GM19463 (cell line): ENCODE data around the gene AMD1.
"Not testable (repeated sequence)": the region's sequence is repeated elsewhere in the genome, so short reads cannot be mapped to it uniquely, and the experiment has no call there.

Experiments
- ATAC-seq: cut with Tn5 transposase; IDR thresholded peaks from one replicate; pipeline ENCODE4 v1.9.1; 2021; ENCODE audit warnings: mild to moderate bottlenecking, moderate library complexity; ENCODE audit not compliant: unreplicated experiment

The AMD1 gene

GRCh38 chr6:110873981-110874879 lies at the start of gene AMD1:
TSS of gene AMD1 (plus strand) at chr6:110874785. CDS start at chr6:110875106, 321 bp downstream.
- ATAC-seq = peak; percentile 67

- ATAC-seq = no peak
These were observed 48.1 kb upstream of the AMD1 start for GRCh38 chr6:110826236-110827129.

GRCh38 chr6:110828396-110828795 lies 46.2 kb upstream of the AMD1 start:
- no peak for ATAC-seq

GRCh38 chr6:110831405-110831804 lies 43.2 kb upstream of the AMD1 start:
- no peak for ATAC-seq

GRCh38 chr6:110833831-110834230 lies 40.8 kb upstream of the AMD1 start:
- no peak for ATAC-seq

- ATAC-seq = not testable (repeated sequence)
These were observed 38.8 kb upstream of the AMD1 start for GRCh38 chr6:110835751-110836150.

- no peak for ATAC-seq
These were observed 33.3 kb upstream of the AMD1 start for GRCh38 chr6:110841266-110841665.

GRCh38 chr6:110849781-110850180 lies 24.8 kb upstream of the AMD1 start:
- no peak for ATAC-seq

GRCh38 chr6:110852773-110853172 lies 21.8 kb upstream of the AMD1 start:
- no peak for ATAC-seq

- ATAC-seq = no peak
These were observed 20.7 kb upstream of the AMD1 start for GRCh38 chr6:110853754-110854477.

GRCh38 chr6:110856296-110856695 lies 18.3 kb upstream of the AMD1 start:
- ATAC-seq = no peak

GRCh38 chr6:110858016-110858415 lies 16.6 kb upstream of the AMD1 start:
- no peak for ATAC-seq

- ATAC-seq = no peak
These were observed 15.9 kb upstream of the AMD1 start for GRCh38 chr6:110858562-110859214.

- ATAC-seq = peak; percentile 60
These were observed 15.2 kb upstream of the AMD1 start for GRCh38 chr6:110859335-110859792.

- ATAC-seq = no peak
These were observed 9.8 kb upstream of the AMD1 start for GRCh38 chr6:110864824-110865223.

GRCh38 chr6:110874880-110875547 lies 429 bp downstream of the AMD1 start:
- no peak for ATAC-seq

- no peak for ATAC-seq
These were observed 1.1 kb downstream of the AMD1 start for GRCh38 chr6:110875548-110876169.

GRCh38 chr6:110876170-110876773 lies 1.7 kb downstream of the AMD1 start:
- ATAC-seq = peak; percentile 36
